Non-pigmented ciliary epithelial cell (primary cell): ENCODE results near the gene HBS1L.

Source experiments
- DNase-seq: peaks from one replicate; pipeline ENCODE4 v3.0.0-alpha.2; 2010; ENCODE audit warnings: low read depth

HBS1L gene

GRCh38 chr6:135036731-135037420, 17.7 kb downstream of the HBS1L start:
- DNase-seq, result no peak

- no peak for DNase-seq
Measured at GRCh38 chr6:135033238-135033637, 21.4 kb downstream of the HBS1L start.

- no peak for DNase-seq
Measured at GRCh38 chr6:135030532-135031178, 24.0 kb downstream of the HBS1L start.

DNA sequence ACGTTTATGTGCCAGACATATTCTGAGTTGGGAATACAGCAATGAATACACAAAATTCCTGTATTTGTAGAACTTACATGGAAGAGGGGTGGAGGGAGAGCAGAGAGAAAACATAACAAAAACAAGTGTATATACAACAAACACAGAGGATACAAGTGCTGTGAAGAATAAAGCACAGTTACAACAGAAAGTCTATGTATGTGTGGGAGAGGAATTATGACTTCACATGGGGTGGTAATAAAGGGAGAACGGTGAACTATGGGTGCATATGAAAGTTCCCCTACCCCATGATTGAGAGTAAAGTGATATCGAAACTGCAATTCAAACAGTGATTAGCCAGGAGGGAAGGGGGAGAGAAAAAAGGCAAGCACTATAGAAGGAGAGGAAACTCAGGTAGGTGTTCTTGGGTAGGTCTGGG, 24.6 kb downstream of the HBS1L start:
- no peak for DNase-seq

- DNase-seq, result no peak
Measured at GRCh38 chr6:135025775-135026174, 28.8 kb downstream of the HBS1L start.

GRCh38 chr6:135025175-135025574, 29.4 kb downstream of the HBS1L start:
- no peak for DNase-seq

- no peak for DNase-seq
Measured at GRCh38 chr6:135022050-135022697, 32.4 kb downstream of the HBS1L start.

DNA sequence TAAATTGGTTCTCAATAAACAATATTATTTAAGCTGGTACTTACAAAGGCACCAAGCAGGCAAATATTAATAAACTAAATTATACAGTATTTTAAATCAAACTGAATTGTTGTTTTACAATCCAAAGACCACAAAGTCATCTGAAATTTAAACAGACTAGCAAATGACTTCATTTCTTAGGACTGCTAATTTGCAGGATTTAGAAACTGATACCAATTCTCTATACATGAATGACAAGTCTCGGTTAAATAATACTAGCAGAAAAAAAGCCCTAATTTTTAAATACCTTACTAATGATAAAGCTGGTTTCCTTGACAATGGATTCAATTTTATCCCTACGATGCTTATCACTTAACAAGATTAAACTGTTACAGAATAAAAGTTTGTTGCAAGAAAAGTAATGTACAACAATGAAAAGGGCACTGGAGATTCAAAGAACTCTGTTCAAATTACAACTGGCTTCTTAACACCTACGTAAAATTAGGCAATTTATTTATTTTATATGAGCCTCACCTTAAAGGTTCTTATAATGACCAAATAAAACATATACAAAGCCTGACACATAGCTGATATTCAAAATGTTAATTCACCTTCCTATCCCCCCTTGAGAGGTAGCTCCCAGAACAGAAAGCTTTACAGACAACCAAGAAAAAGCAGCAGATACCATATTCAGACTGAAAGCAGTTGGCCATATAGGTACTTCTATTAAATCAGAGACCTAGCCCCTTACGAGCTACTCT, 33.1 kb downstream of the HBS1L start:
- DNase-seq, result no peak

DNA sequence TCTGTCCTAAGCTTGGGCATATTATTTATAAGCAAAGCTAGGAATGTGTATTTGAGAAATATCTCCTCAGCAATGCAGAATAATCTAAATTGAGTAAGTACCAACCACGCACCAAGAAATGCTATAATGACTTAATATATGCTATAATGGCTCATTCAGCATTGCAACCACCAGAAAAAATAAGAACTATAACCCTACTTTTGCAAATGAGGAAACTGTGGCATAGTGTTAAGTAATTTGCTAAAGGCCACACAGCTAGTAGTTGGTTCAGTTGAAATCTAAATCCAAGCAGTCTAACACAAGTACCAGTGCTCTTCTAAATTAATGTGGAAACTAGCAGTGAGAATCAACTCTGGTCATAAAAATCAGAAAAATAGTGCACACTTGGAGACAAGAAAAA, 35.7 kb downstream of the HBS1L start:
- no peak for DNase-seq

- no peak for DNase-seq
Measured at GRCh38 chr6:135018052-135018451, 36.6 kb downstream of the HBS1L start.

- no peak for DNase-seq
Measured at GRCh38 chr6:135014353-135014832, 40.2 kb downstream of the HBS1L start.

DNA sequence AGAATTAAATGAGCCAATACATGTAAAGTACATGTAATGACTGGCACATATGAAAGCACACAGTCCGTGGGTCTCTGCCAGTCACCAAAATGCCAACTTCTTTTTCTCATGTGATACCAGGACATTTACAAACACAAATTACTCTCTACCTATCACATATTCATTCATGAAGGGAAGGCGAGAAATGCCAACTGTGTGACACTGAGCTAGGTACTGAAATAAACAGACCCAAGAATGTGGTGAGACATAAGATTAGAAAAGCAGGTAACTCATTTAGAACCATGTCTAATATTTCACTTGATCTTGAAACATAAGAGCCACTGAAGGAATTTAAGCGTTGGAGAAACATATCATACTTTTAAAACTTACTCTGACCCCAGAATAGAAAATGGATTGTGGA, 41.4 kb downstream of the HBS1L start:
- no peak for DNase-seq

GRCh38 chr6:135012764-135013163, 41.9 kb downstream of the HBS1L start:
- peak; percentile 14 for DNase-seq

- no peak for DNase-seq
Measured at GRCh38 chr6:135012349-135012748, 42.3 kb downstream of the HBS1L start.

DNA sequence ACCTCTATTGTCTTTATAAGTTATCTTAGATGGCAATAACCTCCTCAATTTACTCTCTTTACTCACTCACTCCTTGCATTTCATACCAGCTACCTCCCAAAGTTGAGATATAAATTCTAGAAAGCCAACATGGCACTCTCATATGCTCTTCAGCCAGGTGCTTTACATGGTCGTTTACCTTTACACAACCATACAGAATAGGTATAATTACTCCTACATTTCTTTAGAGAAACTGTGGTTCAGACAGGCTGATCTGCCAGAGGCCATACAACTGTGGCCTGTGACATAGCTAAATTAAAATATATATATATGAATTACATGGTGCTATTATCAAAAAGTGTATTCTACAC, 45.7 kb downstream of the HBS1L start:
- no peak for DNase-seq

- DNase-seq, result no peak
Measured at GRCh38 chr6:135008072-135008940, 46.3 kb downstream of the HBS1L start.

GRCh38 chr6:135006386-135006914, 48.2 kb downstream of the HBS1L start:
- no peak for DNase-seq

DNA sequence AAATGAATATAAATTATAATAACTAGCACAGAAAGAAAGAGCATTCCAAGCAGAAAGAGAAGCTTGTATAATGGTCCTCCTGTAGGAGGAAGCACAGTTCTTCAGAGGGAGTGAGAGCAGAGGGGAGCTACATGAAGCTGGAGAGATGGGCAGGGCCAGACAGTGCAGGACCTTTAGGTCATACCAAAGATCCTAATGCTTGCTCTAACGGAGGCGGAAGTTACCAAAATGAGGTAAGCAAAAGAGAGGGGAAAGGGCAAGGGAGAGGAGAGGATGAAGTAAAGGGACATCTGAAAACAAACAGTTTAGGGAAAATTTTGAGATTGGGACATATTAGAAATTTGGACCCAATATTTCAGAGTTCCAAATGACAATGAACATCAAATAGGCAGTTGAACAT, 50.2 kb downstream of the HBS1L start:
- DNase-seq, result no peak

DNA sequence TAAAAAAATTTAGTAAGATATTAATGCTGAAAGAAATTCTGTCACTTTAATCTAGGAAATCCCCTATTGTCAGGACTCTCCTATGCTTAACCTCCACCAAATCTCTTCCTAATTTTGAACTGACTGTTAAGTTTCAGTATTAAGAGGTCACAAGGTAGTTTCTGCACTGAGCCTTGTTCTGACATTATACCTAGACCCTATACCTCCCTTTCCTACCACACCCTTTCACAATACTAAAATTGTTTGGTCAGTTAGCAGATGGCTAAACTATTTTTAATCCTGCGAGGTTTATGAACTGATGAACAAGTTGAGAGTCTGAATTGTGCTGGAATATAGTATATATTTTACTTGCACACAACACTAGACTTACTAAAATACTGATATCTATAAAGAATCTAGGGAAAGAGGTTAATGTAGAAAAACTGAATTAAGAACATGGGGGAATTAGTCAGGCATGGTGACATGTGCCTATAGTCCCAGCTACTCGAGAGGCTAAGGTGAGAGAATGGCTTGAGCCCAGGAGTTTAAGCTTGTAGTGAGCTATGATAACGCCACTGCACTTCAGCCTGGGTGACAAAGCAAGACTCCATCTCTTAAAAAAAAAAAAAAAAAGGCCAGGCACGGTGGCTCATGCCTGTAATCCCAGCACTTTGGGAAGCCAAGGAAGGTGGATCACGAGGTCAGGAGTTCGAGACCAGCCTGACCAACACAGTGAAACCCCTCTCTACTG, 51.5 kb downstream of the HBS1L start:
- DNase-seq, result no peak

DNA sequence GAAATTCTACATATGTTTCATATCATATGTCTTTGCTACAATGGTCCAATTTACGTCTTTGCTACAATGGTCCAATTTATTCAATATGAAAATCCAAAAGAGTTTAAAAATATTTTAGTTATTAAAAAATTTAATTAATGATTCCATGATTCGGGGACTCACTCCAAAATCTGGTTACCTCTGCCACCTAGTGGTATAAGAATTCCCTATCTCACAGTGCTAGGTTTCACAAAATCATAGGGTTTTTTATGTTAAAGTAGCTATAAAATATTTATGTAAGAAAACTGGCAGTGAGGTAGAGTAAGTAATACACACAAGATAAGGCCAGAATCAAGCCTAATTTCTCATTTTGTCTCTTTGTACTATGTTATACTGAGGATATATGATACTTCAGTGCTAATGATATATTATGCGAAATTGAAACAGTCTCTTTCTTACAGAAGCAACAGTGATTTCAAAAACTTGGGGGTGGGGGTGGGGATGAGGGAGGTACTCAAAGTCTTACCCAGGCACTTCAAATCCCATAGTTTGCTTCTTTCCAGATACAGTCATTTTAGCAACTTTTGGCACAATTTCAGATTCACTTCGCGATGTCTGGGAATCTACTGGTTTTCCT, 52.3 kb downstream of the HBS1L start:
- DNase-seq, result no peak
